WI38 (cell line): ENCODE measurements around the gene GSG1L.

ENCODE experiments used
- H3K4me3 ChIP-seq: 2 replicates; pipeline ENCODE4 v1.5.1; 2011; ENCODE audit warnings: low read depth, mild to moderate bottlenecking, control low read depth, low read length
- TF ChIP-seq, protein P1 (sequence below): IDR thresholded peaks from 2 replicates; pipeline ENCODE4 v1.5.1; 2012; ENCODE audit warnings: low read depth, mild to moderate bottlenecking, control low read depth, low read length

The GSG1L gene

DNA sequence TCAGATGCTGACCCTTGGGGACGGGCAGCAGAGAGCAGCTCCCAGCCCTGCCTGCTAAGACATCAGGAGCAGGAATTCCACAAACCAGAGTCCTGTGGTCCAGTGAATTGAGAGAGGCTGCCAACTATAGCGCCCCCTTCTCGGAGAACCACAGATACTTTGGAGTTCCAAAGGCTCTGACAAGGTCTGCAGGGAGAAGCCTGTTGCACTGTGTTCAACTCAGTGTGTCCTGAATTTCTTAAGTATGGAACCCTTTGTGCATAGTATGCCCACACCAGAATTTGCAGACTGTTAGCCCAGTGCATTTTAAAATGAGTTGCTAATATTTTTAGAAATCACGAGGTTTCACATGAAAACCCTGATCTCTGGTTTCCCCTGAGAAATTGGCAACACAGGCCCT, 290.2 kb downstream of the GSG1L start:
- TF ChIP-seq, protein P1, sequence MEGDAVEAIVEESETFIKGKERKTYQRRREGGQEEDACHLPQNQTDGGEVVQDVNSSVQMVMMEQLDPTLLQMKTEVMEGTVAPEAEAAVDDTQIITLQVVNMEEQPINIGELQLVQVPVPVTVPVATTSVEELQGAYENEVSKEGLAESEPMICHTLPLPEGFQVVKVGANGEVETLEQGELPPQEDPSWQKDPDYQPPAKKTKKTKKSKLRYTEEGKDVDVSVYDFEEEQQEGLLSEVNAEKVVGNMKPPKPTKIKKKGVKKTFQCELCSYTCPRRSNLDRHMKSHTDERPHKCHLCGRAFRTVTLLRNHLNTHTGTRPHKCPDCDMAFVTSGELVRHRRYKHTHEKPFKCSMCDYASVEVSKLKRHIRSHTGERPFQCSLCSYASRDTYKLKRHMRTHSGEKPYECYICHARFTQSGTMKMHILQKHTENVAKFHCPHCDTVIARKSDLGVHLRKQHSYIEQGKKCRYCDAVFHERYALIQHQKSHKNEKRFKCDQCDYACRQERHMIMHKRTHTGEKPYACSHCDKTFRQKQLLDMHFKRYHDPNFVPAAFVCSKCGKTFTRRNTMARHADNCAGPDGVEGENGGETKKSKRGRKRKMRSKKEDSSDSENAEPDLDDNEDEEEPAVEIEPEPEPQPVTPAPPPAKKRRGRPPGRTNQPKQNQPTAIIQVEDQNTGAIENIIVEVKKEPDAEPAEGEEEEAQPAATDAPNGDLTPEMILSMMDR, result no peak
- H3K4me3 ChIP-seq, result no peak overlapping the region

DNA sequence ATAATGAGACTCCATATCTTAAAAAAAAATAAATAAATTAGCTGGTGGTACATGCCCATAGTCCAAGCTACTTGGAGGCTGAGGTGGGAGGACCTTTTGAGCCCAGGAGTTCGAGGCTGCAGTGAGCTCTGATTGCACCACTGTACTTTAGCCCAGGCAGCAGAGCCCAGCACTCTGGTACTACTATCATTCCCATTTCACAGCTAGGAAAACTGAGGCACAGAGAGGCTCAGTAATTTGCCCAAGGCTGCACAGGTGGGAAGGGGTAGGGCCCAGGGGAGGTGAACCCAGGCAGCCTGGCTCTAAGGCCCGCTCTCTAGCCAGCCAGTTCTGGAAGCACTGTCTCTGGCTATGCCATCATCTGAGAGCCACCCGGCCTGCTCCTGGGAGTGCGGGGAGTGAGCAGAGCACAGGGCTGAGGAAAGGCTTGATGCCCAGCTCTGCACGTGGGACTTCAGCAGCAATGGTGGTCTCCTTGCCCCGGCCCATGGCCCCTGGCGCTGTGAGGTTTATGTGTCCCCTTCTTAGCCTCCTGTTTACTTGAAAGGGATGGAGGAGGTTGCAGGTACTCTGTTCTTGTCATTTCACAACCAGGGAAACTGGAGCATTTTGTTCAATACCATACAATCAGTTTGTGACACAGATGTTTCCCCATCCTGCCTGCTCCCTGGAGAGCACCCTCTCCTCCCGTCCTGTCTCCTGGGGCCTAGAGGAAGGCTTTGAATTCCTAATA, 291.3 kb downstream of the GSG1L start:
- TF ChIP-seq, protein P1, result no peak
- H3K4me3 ChIP-seq, result no peak overlapping the region

DNA sequence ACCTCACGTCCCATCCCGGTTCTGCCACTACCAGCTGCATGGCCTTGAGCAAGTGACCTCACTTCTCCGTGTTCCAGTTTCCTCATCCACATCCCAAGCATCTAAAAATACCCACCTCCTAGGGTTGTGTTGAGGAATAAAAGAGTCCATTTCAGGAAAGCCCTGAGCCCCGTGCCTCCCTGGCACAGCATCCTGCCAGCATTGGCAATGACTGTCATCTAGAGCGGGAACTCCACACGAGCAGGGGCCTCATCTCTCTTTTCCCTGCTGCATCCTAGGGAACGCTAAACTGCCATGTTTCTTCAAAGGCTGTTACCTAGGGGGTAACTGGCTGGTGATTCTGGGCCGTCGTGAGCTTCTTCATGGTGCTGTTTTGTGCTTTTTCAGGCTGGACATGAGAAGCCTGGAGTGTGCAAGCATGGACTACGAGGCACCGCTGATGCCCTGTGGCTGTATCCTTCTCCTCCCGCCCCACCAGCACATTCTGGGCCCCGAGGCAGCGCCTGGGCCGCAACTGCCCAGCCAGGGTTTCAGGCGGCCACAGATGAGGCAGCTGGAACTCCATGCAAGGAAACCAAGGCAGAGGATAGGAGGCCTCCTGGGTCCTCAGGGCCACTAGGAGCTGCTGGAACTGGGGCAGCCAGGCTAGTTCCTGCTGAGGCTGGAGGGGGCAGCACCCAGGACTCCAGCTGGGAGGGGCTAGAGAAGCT, 292.2 kb downstream of the GSG1L start:
- TF ChIP-seq, protein P1, result no peak
- no peak overlapping the region for H3K4me3 ChIP-seq

DNA sequence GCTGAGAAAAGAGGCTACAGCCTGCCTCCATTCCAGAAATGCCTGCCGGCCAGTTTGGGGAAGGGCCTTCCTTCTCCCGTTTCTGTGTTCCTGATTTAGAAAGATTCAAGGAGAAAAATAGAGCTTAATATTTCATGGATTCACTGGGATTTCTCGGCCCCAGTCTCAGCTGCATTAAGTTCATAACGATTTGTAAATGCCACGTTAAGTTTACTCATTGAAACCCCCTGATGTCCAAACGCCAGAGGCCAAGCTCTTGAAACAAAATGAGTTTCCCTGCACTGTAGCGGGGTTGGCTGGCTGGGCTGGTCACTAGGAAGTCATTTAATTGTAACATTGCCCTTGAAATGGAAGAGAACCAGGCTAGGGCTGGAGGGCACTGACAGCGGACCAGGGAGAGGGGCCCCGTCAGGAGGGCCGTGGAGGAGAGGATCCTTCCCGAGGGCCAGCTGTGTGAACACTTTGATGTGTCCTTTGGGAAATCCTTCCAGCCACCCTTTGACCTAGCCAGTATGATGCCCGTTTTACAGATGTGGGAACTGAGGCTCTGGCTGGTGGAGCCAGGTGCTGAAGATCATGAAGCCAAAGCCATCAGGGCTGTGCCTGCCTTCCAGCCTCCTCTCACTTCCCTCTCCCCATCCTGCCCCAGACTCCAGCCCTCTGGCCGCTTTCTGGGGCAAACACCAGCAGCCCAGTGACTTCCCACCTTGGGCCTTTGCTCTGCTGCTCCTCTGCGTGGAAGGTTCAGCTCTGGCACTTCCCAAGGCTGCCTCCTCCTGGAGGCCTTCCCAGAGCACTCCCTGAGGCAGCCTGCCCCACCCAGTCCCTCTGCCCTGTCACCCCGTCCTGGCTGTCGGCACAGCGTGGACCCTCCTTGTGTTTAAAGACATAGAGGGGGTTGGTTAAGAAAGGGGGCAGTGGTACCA, 293.0 kb downstream of the GSG1L start:
- TF ChIP-seq, protein P1, result no peak
- no peak overlapping the region for H3K4me3 ChIP-seq

DNA sequence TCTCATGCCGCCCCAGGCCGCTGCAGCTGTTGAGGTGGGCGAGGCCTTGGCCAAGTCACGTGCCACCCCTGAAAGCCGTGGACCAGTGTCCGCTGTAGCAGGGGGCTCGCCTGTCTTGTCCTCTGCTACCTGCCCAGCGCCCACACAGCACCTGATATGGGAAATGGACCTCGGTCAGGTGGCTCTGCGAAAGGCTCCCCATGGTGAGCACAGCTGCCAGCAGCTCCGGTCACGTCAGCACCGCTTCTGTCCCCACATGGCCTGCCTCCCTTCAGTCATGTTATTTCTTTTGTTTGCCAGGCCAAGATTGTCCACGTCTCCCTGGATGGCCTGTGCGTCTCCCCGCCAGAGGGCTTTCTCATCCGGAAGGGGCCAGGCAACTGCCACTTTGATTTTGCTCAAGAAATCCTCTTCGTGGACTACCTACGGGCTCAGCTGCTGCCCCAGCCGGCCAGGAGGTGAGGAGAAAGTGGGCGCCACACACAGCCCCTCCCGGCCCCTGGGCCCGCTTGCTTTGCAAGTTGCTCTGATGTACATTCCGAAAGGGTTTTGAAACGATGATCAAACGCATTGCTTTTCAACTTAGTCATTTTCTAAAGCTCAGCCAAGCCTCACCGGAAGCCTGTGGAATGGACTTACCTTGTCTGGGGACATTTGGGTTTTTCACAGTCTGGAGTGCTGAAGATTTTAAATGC, 293.8 kb downstream of the GSG1L start:
- no peak overlapping the region for H3K4me3 ChIP-seq
- TF ChIP-seq, protein P1, result no peak

DNA sequence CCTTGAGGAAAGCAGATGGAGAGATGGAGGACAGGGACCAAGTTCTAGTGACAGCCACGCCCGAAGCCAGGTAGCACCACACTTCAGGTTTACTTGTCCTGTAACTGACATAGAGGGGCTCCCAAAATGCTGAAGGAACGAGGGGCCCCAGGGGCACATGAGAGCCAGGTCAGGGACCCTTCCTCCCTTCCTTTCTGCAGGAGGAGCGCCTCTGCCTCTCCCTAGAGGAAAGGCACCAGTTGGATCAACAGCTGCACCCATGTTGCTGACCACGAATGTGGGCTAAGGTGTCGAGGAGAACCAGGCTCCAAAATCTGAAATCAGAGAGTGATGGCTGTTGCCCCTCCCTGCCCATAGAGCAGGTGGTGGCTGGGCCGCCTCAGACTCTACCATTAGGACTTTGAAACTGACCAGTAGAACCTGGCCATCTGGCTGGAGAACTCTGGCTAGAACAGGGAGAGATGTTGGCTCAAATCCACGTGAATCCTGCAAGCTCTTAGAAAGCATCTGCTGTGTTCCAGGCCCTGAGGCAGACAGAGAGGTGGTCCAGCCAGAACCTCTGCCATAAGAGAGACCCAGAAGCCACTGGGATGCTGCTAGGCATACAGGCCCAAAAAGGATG, 294.8 kb downstream of the GSG1L start:
- no peak overlapping the region for H3K4me3 ChIP-seq
- TF ChIP-seq, protein P1, result no peak
